Measurements from ENCODE around the gene CCDC183. TPM values are rescaled to one million over a fixed set of nuclear protein-coding genes. Genes with fewer than 3 reads are reported as not detected.
A peak's percentile ranks its signal among the peaks of the same experiment; 100 is the strongest.
"Not testable (repeated sequence)": the region's sequence is repeated elsewhere in the genome, so short reads cannot be mapped to it uniquely, and the experiment has no call there.

The CCDC183 gene
- total RNA-seq, 4 donors from 2014 or later = 1.1 to 10.3 (median 2.3) TPM

DNA sequence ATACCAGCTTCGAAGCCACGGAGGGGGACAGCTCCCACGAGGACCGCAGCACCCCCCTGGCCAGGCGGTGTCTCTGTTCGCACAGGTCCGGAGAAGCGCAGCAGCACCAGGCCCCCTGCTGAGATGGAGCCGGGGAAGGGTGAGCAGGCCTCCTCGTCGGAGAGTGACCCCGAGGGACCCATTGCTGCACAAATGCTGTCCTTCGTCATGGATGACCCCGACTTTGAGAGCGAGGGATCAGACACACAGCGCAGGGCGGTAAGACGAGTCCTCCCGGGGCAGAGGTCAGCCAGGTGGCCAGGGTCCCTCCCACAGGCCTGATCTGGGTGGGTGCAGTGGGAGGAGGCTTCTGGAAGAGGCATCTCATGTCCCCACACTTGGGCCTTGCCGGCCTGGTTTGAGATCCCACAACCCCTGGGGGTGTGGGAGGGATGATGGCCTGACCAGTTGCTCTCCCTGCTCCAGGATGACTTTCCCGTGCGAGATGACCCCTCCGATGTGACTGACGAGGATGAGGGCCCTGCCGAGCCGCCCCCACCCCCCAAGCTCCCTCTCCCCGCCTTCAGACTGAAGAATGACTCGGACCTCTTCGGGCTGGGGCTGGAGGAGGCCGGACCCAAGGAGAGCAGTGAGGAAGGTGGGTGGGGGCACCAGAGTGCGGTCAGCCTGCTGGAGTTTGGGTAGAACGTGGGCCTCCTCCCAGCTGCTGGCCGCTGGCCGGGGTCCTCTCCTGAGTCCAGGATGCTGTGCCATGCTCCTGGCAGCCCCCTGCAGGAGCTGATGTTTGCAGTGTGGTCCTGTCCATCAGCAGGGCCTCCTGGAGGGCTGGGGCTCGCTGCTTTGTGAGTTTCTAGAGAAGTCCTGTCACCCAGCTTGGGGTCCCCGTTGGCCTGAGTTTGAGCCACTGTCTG, 43.3 kb downstream of the CCDC183 start:
- H3K4me1 ChIP-seq = peaks cover 43% of the 10 kb centered on the region
- H3K36me3 ChIP-seq = peaks cover 41% of the 10 kb centered on the region
- H3K27ac ChIP-seq = no peak overlapping the region
- no peaks in the 10 kb centered on the region for H3K9me3 ChIP-seq
- TF ChIP-seq EP300 (IDR thresholded peaks at IDR 0.05) (no peak), POLR2A (IDR thresholded peaks at IDR 0.05) (no peak), POLR2AphosphoS5 (IDR thresholded peaks at IDR 0.05) (no peak), CTCF (IDR thresholded peaks at IDR 0.05) (no peak)
- DNase-seq (ENCODE audit: low spot score in 2 of 2) = no peak
- H3K4me3 ChIP-seq = no peak overlapping the region
- 91% methylated on average over 14 of the region's 36 CpGs for WGBS
- peaks cover 12% of the 10 kb centered on the region for H3K27me3 ChIP-seq

- H3K27ac ChIP-seq = no peak overlapping the region
- peaks cover 19% of the 10 kb centered on the region for H3K27me3 ChIP-seq
- TF ChIP-seq POLR2AphosphoS5 (IDR thresholded peaks at IDR 0.05) (no peak), POLR2A (IDR thresholded peaks at IDR 0.05) (no peak), EP300 (IDR thresholded peaks at IDR 0.05) (no peak), CTCF (IDR thresholded peaks at IDR 0.05) (no peak)
- no peak for DNase-seq (ENCODE audit: low spot score in 2 of 2)
- H3K9me3 ChIP-seq = no peaks in the 10 kb centered on the region
- 55% methylated on average over 20 of the region's 32 CpGs for WGBS
- peaks cover 49% of the 10 kb centered on the region for H3K4me1 ChIP-seq
- no peak overlapping the region for H3K4me3 ChIP-seq
- peaks cover 41% of the 10 kb centered on the region for H3K36me3 ChIP-seq
Measured at GRCh38 chr9:136840140-136840876, 44.2 kb downstream of the CCDC183 start.

DNA sequence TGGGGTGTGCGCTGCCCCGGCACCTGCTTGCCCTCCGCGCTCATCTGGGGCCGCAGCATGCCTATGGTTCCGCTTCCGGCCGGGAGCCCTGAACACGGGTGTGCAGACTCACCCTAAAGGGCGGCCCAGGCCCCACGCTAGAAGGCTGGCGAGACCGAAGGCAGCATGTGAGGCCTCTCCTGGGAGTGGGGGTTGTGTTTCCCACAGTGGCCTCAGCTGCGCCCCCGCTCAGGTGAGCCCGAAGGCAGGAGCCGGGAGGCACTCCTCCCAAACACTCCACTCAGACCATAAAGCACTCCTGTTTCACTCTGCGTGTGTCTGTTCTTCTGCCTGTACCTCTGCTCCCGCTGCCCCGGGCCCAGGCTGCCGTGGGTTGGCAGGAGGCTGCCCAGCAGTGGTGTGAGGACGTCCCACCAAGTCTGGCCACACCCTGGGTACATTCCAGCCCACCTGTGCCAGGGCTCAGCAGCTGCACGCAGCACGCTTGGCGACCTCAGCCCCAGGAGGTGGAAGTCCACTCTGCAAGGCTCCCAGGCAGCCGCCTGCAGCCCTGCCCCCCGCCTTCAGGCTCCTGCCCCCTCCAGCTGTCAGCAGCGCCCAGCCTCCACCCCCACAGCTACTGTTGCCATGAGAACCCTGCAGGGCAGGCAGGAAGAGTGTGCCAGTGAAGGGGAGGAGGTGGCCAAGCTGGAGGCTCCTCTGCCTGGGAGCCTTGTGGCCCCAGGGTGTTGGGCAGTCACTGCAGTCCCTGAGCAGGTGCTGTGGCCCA, 44.9 kb downstream of the CCDC183 start:
- no peak for TF ChIP-seq CTCF (IDR thresholded peaks at IDR 0.05)
- no peak for TF ChIP-seq POLR2A (IDR thresholded peaks at IDR 0.05)
- TF ChIP-seq EP300 (IDR thresholded peaks at IDR 0.05) = no peak
- no peak for TF ChIP-seq POLR2AphosphoS5 (IDR thresholded peaks at IDR 0.05)
- Histone ChIP-seq H3K9me3 (no peaks in the 10 kb centered on the region), H3K36me3 (peaks cover 37% of the 10 kb centered on the region), H3K27me3 (peaks cover 26% of the 10 kb centered on the region), H3K4me1 (peaks cover 57% of the 10 kb centered on the region), H3K27ac (no peak overlapping the region), H3K4me3 (no peak overlapping the region)
- DNase-seq (ENCODE audit: low spot score in 2 of 2) = no peak
- WGBS = 73% methylated on average over 14 of the region's 28 CpGs

DNA sequence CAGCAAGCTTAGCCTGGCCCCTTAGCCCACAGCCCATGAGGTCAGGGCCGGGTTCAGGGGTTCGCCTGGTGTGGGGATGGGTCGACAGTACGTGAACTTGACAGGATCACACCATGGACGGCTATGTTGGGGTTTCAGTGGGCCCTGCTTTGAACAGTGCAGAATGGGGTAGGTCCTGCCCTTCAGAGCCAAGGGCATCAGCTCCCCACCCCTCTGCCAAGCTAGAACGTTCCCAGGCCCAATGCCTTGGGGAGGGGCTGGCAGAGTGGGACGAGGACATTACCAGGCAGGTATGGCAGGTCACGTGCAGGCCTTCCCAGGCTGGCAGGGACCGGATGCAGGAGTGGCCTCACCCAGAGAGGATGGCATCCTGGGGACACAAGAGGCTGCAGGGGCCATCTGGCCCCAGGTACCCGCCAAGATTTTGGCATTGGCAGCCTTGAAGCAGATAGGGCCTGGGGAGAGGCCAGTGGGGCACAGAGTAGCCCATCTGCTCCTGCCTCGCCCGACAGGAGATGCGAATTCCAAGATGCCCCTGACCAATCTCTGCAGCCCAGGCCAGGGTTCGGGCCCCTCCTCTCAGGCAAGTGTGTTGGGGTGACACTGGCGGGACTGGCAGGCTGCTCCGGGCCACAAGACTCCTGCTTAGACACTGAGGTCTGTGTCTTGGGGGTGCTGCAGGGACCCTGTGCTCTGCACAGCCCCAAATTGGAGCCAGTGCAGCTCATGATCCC, 45.7 kb downstream of the CCDC183 start:
- not testable (repeated sequence) for H3K9me3 ChIP-seq; H3K27ac ChIP-seq; DNase-seq (ENCODE audit: low spot score in 2 of 2)
- Histone ChIP-seq H3K4me3 (peak overlapping the region; percentile 48), H3K36me3 (peaks cover 32% of the 10 kb centered on the region), H3K27me3 (peaks cover 34% of the 10 kb centered on the region), H3K4me1 (peaks cover 64% of the 10 kb centered on the region)
- 0% methylated on average over 1 of the region's 16 CpGs for WGBS

DNA sequence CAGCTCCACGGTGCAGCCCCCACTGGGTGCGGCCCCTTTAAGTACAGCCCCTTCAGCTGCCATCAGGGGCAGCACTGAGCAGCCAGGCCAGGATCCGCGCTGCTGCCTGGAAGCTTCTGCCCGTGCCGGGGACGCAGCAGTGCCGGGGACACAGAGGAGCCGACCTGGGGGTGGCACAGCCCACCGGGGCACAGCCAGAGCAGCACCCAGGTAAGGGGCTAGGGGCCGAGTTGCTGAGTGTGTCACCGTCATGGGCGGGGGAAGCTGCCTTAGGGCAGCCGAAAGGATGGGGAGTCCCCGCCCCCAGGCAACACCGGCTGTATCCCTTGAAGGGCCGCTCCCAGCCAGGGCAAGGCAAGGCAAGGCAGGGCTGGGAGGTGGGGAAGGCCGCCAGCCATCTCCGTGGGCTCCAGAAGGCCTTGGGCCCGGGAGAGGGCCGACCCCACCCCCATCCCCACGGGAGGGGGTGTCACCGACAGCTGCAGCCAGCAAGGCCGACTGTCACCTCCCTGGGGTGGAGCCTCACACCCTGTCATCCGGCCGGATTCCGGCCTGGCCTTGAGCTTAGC, 46.3 kb downstream of the CCDC183 start, which contains the start of gene AJM1:
TSS of gene AJM1 (plus strand) at position 99 of the 569 bp plus-strand sequence. CDS start 1,937 bp downstream, outside the sequence.
- H3K9me3 ChIP-seq, H3K27ac ChIP-seq: not testable (repeated sequence)
- peak within 1 kb of the TSS; percentile 48 for H3K4me3 ChIP-seq
- peaks cover 71% of the 10 kb centered on the region for H3K4me1 ChIP-seq
- peaks cover 40% of the 10 kb centered on the region for H3K27me3 ChIP-seq
- peak in 1 of 2 donors; percentile 86 for DNase-seq (ENCODE audit: low spot score in 2 of 2)
- WGBS = 0% methylated on average over 1 of the region's 27 CpGs
- H3K36me3 ChIP-seq = peaks cover 25% of the 10 kb centered on the region
- TF ChIP-seq CTCF (IDR thresholded peaks at IDR 0.05) = peak; percentile 54 to 98

- Histone ChIP-seq H3K4me1 (peaks cover 79% of the 10 kb centered on the region), H3K4me3 (peak overlapping the region; percentile 48), H3K36me3 (peaks cover 18% of the 10 kb centered on the region), H3K27me3 (peaks cover 40% of the 10 kb centered on the region)
- H3K27ac ChIP-seq; DNase-seq (ENCODE audit: low spot score in 2 of 2); H3K9me3 ChIP-seq: not testable (repeated sequence)
- whole genome bisulfite sequencing = 0% methylated on average over 4 of the region's 21 CpGs
Measured at GRCh38 chr9:136843159-136843800, 47.1 kb downstream of the CCDC183 start.

Measured in suprapubic skin (tissue), 4 donors.